HG03060 (cell line): ENCODE data around the gene RIMKLA.
A peak's percentile ranks its signal among the peaks of the same experiment; 100 is the strongest.

ENCODE experiments used
- ATAC-seq: cut with Tn5 transposase; IDR thresholded peaks from one replicate; pipeline ENCODE4 v1.9.1; 2021; ENCODE audit warnings: low read depth, moderate number of reproducible peaks; ENCODE audit not compliant: unreplicated experiment

Gene RIMKLA, protein sequence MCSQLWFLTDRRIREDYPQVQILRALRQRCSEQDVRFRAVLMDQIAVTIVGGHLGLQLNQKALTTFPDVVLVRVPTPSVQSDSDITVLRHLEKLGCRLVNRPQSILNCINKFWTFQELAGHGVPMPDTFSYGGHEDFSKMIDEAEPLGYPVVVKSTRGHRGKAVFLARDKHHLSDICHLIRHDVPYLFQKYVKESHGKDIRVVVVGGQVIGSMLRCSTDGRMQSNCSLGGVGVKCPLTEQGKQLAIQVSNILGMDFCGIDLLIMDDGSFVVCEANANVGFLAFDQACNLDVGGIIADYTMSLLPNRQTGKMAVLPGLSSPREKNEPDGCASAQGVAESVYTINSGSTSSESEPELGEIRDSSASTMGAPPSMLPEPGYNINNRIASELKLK

DNA sequence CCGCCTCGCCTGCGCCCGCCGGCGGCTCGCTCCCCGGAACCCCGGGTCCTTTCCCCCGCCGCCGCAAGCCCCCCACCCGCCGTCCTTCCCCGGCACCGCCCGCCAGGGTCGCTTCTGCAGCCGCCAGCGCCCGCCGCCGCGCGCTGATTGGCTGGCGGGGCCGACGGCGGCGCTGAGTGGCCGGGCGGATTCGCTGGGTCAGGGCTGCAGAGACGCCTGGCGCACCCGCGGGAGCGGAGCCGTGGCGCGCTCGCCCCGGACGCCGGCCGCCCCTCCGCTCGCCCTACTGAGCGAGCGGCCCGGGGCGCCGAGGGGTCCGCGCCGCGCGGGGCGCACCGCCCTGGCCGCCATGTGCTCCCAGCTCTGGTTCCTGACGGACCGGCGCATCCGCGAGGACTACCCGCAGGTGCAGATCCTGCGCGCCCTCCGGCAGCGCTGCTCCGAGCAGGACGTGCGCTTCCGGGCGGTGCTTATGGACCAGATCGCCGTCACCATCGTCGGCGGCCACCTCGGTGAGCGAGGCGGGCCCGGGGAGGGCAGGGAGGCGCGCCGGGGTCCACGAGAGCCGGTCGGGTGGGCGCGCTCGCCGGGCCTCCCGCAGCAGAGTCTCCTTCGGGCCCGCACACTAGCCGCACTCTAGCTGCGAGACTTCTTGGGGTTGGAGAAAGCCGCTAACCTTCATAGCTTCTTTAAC, at the start of gene RIMKLA:
RIMKLA (plus strand) TSS at position 207 of the 694 bp plus-strand sequence; CDS start at position 350, 143 bp downstream.
- ATAC-seq: no peak

DNA sequence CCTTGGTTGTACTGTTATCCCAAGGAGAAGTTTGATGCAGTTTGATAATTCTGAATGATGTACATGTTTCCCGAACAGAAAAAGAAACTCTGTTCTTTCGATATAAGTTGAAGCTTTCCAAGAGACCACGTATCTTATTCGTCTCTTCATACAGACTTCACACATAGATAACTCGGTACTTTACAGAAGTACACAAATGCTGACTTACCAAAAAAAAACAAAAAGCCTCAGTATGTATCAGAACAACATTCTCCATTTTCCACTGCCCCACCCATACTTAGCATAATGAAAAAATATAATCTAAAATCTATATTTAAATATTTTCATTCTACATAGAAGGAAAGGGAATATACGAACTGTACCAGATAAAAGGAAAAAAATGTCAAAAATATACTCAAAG, 47.7 kb upstream of the RIMKLA start:
- no peak for ATAC-seq

DNA sequence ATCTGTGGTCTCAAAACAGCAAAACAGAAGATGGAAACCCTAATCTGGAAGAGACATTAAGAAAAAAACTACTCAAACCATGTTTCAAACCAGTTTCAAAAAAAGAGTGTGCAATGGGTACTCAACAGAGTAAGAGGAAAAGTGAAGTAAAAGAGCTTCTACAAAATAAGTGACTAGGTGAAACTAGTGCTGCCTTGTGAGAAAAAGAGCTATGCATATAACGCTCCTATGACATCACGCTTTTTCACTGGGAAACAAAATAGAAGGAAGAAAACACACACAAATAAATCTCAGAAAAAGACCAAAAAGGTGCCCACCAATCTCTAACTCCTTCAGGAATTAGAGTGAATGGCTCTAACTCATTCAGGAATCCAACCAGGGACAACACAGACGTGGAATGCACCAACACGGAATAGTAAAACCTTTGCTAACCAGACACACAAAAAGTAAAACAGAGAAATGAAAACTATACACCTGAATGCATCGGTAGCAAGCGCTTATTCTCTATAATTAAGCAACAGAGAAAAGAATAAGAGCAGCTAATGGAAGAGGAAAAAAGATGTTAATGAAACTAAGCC, 46.8 kb upstream of the RIMKLA start:
- ATAC-seq: no peak

DNA sequence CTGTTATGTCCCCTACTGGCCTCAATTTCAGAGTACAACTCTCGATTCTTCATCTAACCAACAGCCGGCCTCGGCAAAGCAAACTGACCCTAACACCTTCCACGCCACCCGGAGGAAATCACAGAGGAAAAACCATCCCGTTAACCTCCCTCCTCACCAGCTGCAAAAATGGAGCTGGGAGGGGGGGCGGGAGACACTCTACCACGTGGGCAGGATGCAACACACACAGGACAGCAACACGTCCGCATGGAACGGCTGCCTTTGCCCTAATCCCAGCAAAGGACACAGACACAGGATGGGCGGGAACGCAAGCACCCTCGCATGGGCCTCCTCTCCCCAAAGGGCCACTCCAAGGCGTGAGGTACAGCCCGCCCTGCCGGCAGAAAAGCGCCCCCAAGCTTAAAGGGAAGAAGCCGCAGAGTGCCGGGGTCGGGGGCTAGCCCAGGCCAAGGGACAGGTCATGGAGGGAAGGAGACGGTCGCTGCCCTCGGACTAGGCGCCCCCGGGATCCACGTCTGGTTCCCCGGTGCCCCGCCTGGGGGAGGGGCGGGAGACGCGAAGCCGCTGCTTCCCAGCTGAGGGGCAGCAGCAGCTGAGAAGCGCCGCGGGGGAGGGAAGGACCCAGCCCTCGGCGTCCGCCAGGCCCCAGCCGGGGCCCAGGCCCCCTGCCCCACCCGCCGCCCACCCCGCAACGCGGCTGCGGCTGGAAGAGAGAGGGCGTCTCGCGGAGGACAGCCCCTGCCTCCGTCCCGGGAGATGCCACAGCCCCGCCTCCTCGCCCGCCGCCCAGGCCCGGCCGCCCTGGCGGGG, 46.1 kb upstream of the RIMKLA start:
- peak; percentile 34 for ATAC-seq

DNA sequence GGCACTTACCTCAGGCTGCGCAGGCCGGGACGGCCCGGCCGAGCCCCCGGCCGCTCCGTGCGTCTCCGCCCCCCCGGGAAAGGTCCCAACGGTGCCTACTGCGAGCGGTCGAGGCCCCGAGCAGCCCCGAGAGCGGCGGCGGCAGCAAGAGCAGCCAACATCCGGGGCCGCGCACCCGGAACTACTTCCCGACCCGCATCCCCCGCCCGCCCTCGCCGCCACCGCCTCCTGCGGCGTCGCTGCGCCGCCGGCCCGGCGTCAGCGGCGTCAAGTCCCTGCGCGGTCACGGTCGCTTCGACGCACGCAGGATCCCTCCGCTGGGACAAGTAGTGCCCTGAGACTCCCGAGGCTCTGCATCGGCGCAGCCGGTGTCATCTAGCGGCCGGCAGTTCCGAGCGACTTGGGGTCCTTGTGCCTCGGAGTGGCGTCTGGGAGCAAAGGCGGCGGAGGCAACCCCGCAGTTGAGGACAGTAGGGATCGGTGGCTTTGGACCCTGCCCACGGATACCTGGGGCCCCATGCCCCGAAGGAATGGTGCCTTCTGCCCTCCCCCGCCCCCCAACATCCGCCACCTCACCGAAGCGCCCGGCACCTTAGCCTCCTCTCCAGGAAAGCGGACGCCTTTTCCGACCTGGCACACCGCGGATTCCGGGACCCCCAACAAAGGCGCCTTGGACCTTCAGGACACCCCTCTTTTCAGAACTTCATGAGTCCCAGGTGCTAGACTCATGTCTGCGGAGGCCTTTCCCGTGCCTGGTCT, 45.4 kb upstream of the RIMKLA start, which contains the start of gene FOXJ3:
FOXJ3 (minus strand) TSS at position 186 of the 759 bp plus-strand sequence. CDS start 24,142 bp downstream, outside the sequence.
- ATAC-seq: peak; percentile 43

DNA sequence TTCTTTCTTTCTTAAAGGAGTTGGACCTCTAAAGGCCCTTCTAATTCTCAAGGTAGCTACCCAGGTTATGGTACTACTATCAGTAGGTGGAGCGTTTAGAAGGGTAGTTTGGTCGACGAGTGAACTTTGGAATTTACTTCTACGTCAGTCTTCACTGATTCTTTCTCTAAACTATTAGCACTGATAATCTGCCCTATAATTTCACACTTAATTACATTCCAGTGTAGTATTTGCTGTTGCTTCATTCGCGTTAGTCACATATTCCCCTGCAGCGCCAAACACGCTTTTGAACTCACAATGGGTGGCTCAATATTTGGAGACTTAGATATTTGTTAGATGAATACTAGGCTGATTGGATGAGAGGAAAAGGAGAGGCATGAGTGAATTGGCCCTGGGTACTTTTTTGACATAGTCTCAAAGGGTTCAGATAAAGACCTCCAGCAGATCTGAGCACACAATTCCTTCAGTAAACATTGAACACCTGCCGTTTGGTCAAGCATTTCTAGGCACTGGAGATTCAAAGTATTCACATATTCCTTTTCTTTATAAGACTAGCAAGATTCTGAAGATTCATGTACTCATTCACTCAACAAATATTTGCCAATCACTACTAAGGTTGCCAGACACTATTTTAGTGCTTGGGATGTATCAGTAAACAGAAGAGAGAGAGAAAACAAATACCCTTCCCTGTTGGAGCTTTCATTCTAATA, 44.6 kb upstream of the RIMKLA start:
- ATAC-seq: no peak

DNA sequence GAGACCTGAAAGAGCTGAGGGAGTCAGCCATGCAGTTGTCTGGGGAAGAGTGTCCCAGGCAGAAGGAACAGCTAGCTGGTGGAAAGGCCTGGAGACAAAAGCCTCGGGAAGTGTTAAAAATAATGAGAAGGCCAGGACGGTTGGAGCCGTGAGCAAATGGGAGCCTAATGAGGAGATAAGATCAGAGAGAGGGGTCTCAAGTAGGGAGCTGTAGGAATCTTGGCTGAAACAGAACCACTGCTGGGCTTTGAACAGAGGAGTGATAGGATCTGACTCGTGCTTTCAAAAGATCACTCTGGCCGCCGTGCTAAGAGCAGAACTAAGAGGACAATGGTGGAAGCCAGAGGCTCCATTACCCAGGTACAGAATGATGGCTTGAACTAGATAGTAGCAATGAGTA, 43.6 kb upstream of the RIMKLA start:
- ATAC-seq: no peak

DNA sequence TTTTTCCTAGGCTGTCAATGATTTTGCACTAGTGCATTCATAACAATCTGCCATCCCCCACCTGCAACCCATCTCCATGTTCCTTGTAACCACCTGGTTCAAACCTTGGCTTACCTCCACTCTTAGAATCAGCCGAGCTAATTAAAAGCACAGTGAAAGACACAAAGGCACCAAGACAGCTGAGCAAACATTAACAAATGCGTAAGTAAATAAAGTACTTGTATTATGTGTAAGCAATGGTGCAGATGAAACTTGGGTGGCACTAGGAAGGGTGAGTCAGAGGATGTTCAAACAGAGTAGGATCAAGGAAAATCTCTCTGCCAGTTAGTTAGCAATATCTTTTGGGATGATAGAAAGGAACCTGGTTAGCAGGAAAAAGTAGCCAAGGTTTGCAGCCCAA, 40.5 kb upstream of the RIMKLA start:
- ATAC-seq: no peak

DNA sequence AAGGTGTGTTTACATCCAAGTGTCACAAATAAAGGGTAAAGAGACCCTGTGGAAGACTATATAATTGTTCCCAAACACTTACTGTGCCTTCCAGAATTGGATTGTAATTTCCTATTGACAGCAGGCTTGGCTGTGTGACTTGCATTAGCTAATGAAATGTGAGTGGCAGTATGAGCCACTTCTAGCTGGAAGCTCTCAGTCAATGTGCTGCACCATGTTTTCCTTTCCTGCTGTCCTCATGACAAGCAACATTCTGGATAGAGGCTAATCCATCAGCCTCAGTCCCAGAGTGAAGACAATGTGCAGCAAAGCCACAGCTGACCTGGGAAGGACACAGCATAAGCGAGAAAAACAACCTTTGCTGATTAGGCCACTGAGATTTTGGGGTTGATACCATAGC, 39.7 kb upstream of the RIMKLA start:
- ATAC-seq: no peak

DNA sequence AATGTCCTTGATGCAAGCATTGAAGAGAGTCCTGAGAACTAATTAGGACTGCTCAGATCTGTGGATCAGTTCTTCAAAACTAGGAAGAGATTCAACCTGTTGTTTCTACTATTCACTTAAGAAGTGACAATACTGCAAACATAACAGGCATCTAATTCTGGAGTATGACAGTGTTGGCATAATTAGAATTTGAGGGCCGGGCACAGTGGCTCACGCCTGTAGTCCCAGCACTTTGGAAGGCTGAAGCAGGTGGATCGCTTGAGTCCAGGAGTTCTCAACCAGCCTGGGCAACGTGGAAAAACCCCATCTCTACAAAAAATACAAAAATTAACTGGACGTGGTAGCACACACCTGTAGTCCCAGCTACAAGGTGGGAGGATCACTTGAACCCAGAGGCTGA, 37.5 kb upstream of the RIMKLA start:
- no peak for ATAC-seq

DNA sequence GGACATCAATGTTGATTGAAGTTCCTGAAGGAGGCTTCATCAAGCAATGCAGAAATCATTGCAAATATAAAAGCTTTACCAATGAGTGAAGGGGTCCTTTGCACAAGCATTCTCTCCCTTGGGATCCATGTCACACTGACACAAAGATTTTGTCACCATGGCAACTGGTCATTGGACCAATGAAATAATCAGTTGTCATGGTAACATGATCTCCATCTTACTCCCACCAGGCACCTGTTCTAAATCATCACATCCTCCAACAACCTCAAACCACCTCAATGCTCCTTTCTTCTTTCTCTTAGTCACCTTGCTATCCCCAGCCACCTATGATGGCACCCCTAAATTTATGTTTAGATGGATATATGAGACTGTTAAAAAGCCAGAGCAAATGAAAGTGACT, 32.1 kb upstream of the RIMKLA start:
- ATAC-seq: no peak

DNA sequence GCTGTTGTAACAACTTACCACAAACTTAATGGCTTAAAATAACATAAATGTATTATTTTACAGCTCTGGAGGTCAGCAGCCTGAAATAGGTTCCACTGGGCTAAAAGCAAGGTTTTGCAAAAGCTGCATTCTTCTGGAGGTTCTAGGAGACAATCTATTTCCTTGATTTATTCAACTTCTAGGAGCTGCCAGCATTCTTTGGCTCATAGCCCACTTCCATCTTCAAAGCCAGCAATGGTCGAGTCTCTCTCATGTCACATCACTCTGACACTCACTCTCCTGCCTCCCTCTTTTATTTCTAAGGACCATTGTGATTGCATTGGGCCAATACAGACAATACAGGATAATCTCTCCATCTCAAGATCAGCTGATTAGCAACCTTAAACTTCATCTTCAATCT, 30.5 kb upstream of the RIMKLA start:
- no peak for ATAC-seq

DNA sequence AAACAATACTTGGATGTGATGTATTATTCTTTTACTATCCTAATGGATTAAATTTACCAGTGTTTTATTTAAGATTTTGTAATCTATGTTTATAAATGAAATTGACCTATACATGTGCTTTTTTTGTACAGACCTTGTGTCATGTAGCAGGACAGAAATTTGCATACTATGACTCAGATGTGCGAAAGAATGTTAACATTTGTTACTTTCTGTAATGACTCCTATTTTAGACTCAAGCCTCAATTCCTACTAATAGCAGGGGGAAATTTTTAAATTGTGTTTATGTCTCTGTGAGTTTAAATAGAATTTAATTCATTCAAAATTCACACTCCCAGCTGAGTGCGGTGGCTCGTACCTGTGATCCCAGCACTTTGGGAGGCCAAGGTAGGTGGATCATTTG, 21.8 kb upstream of the RIMKLA start:
- no peak for ATAC-seq

DNA sequence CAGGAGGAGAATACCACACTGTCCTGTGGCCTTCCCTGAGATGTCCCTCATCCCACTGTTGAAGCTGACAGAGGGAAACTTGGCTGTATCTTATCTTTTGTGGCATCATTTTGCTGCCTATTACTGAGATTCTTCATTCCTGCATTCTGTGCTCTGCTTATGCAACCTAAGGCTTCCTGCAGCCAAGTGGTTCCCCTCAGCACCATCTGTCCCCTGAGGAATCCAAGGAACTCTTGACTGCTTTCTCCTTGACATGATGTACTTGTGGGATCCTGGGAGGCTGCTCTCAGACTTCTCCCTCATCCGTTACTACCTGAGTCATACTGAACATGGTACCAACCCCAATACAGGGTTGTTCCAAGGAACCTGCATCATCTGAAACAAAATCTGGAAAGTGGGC, 21.1 kb upstream of the RIMKLA start:
- no peak for ATAC-seq

DNA sequence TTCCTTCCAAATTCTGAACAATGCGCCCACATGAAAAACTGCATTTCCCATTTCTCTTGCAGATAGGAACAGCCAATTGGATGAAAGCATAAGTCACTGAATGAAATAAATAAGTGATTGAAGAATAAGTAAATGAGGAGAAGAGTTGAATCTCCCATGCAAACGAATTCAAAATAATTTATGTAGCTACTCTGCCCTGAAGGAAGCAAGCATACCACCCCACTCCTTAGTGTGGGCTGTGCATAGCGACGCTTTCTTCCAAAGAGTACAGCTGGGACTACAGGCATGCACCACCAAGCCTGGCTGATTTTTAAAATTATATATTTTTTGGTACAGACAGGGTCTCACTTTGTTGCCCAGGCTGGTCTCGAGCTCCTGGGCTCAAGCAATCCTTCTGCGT, 16.5 kb upstream of the RIMKLA start:
- ATAC-seq: no peak

DNA sequence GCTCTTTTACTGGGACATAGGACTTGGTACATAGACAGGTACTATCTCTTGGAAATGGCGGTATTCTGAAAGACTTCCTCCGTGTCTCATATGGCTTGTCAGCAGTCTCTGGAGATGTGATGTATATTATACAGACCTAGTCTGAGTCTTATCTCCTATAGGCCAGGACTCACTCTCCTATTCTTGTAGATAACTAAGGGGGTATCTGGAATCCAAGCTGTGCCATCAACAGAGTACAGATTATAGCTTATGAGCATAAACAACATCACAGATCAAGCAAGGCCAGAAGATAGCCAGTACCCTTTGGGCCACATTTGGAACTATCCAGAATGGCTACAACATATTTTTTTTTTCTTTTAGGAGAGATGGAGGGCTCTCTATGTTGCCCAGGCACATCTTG, 16.1 kb upstream of the RIMKLA start:
- ATAC-seq: no peak

DNA sequence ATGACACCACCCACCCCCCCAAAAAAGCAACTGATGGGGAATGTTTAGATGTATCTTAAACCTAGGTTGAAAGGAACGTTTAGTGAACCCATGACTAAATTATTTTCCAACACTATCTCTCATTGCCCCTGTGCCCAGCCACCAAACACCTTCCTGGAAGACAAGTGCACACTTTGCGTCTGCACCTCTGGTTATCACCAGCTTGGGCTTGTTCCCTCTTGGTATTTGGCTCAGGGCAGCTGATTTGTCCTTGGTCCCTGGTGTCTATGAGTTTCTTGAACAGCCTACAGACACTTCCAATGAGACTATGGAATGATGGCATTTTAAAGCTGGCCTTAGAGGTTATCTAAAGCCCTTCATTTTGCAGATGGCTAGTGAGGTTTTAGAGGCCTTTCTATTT, 15.5 kb upstream of the RIMKLA start:
- ATAC-seq: no peak

DNA sequence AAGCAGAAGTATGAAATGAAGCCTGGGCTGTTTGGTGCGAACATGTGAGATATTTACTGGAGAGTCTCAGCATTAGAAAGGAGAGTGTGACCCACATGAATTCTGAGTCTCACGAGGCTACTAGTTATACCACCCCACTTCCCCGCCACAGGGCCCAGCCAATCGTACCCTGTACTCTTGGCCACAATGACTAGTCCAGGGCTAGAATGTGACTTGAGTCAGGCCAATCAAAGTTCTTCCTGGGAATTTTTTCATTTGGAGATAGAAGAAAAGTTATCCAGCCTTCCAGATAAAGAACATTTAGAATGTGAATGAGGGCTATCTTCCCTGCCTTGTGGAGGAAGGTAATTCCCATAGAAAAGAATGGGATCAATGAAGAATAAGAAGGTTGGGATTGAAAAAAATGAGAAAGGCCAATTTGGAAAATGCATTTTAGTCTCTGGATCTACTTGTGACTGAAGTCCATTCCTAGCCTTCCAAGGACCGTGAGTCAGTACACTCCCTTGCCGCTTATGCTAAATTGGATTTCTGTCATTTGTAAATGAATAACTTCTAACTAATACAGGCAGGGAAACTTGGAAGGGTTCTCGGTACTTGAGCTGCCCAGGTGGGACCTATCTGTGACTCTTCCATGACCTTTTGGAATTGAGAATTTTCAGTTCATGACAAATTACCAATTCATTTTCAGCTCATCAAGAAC, 12.3 kb upstream of the RIMKLA start:
- ATAC-seq: no peak

DNA sequence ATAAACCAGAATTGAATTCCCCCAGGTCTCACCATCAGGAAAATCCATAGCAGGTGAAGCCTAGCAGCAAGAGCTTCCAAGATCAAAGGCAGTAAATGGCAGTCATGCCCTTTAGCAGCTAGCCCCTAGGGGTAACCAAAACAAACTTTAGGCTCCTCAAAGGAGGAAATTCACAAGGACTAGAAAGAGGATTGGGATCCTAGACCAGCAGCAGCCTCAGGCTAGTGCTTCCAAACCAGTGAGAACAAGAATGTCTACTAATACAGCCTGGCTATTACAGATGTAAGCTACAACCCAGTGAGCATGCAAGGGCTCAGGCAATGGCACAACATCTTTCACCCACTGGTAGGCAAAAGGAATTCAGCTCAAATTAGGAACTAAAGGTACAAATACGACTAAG, 11.1 kb upstream of the RIMKLA start:
- no peak for ATAC-seq
